K562 (cell line): ENCODE results near the gene CEND1. TPM values are rescaled to one million over a fixed set of nuclear protein-coding genes. Genes with fewer than 3 reads are reported as not detected.

Experiments
- ATF2 ChIP-seq: sonication (generic); formaldehyde crosslinking; IDR thresholded peaks from 2 replicates; pipeline ENCODE4 v1.8.1; 2022; ENCODE audit warnings: missing genetic modification reagents
- CSDE1 ChIP-seq, 2 experiments: fragments of 450-650 bp; IDR thresholded peaks; 2 replicates each; pipeline ENCODE4 v1.6.1; 2016; ENCODE audit warnings: mild to moderate bottlenecking in 1 of 2
- EHMT2 ChIP-seq: fragments of 450-650 bp; IDR thresholded peaks from 2 replicates; pipeline ENCODE4 v1.6.1; 2018; ENCODE audit warnings: antibody characterized with exemption
- EP300 ChIP-seq: IDR thresholded peaks from 2 replicates; pipeline ENCODE4 v1.6.1; 2012; ENCODE audit warnings: low read length, improper control_type of control experiment
- ETS1 ChIP-seq: conservative IDR thresholded peaks from 2 replicates; pipeline ENCODE4 v1.6.1; 2011; ENCODE audit warnings: low read depth, mild to moderate bottlenecking, low read length; ENCODE audit not compliant: control insufficient read depth
- FOXA3 ChIP-seq, 2 experiments: fragments of 450-650 bp in 1 of 2; sonication (generic) in 1 of 2; formaldehyde crosslinking; IDR thresholded peaks in 1 of 2; conservative IDR thresholded peaks in 1 of 2; 2 replicates each; pipeline versions ENCODE4 v1.4.0 to v1.8.0; 2020 to 2022; ENCODE audit warnings: mild to moderate bottlenecking in 2 of 2, missing genetic modification reagents in 1 of 2
- FOXO4 ChIP-seq: fragments of 450-650 bp; formaldehyde crosslinking; IDR thresholded peaks from 2 replicates; pipeline ENCODE4 v1.4.0; 2020; ENCODE audit warnings: mild to moderate bottlenecking, moderate library complexity
- GABPB1 ChIP-seq: sonication (generic); formaldehyde crosslinking; IDR thresholded peaks from 2 replicates; pipeline ENCODE4 v1.8.0; 2022; ENCODE audit warnings: mild to moderate bottlenecking, missing genetic modification reagents
- IRF2 ChIP-seq: sonication (generic); formaldehyde crosslinking; IDR thresholded peaks from 2 replicates; pipeline ENCODE4 v1.8.1; 2022; ENCODE audit warnings: mild to moderate bottlenecking, missing genetic modification reagents
- JUND ChIP-seq, 2 experiments: IDR thresholded peaks; 2 replicates in 1 of 2; 3 replicates in 1 of 2; pipeline ENCODE4 v1.6.1; 2011; ENCODE audit warnings: borderline replicate concordance in 2 of 2, low read depth in 2 of 2, low read length in 2 of 2, improper control_type of control experiment in 1 of 2, missing biosample characterization in 1 of 2, missing genetic modification characterization in 1 of 2, missing genetic modification reagents in 1 of 2
- KLF10 ChIP-seq: fragments of 250-450 bp; sonication (Bioruptor Pico); IDR thresholded peaks from 2 replicates; pipeline ENCODE4 v1.6.1; 2021; ENCODE audit warnings: matching md5 sums
- MTF1 ChIP-seq: fragments of 250-450 bp; sonication (Bioruptor Pico); IDR thresholded peaks from 2 replicates; pipeline ENCODE4 v1.9.0; 2021; ENCODE audit warnings: moderate library complexity, mild to moderate bottlenecking, inconsistent platforms, borderline replicate concordance
- MXI1 ChIP-seq: IDR thresholded peaks from 2 replicates; pipeline ENCODE4 v1.6.1; 2011; ENCODE audit warnings: low read depth, mild to moderate bottlenecking, improper control_type of control experiment, low read length
- NBN ChIP-seq: fragments of 450-650 bp; IDR thresholded peaks from 2 replicates; pipeline ENCODE4 v1.6.1; 2016; ENCODE audit warnings: low read depth, mild to moderate bottlenecking
- SIN3A ChIP-seq, 2 experiments: fragments of 150-350 bp in 1 of 2; IDR thresholded peaks; 2 replicates each; pipeline ENCODE4 v1.6.1; 2011 to 2016; ENCODE audit warnings: borderline replicate concordance in 2 of 2, low read depth in 2 of 2, low read length in 2 of 2, mild to moderate bottlenecking in 2 of 2, moderate library complexity in 2 of 2; ENCODE audit not compliant: control insufficient read depth in 1 of 2
- SRF ChIP-seq, 2 experiments: fragments of 250-450, 450-650 bp in 1 of 2; sonication (Bioruptor Pico) in 1 of 2; sonication (generic) in 1 of 2; formaldehyde crosslinking; IDR thresholded peaks; 2 replicates each; pipeline versions ENCODE4 v1.5.0 to v1.5.1; 2020 to 2022; ENCODE audit warnings: mild to moderate bottlenecking in 1 of 2, missing genetic modification reagents in 1 of 2
- TAF7 ChIP-seq: fragments of 450-650 bp; IDR thresholded peaks from 2 replicates; pipeline ENCODE4 v1.6.1; 2016; ENCODE audit warnings: missing genetic modification characterization, missing compliant biosample characterization
- TGIF2 ChIP-seq: sonication (generic); formaldehyde crosslinking; IDR thresholded peaks from 2 replicates; pipeline ENCODE4 v1.8.1; 2022; ENCODE audit warnings: mild to moderate bottlenecking, missing genetic modification reagents, moderate library complexity
- ZBTB12 ChIP-seq: fragments of 250-450 bp; sonication (Bioruptor Pico); IDR thresholded peaks from 2 replicates; pipeline ENCODE4 v1.4.0; 2020
- ZNF232 ChIP-seq: sonication (generic); formaldehyde crosslinking; IDR thresholded peaks from 2 replicates; pipeline ENCODE4 v1.8.0; 2022; ENCODE audit warnings: mild to moderate bottlenecking, missing genetic modification reagents
- ZNF408 ChIP-seq: fragments of 250-450 bp; sonication (Bioruptor Pico); IDR thresholded peaks from 2 replicates; pipeline ENCODE4 v1.4.0; 2020; ENCODE audit warnings: low read depth, mild to moderate bottlenecking, moderate library complexity
- polyA plus RNA-seq, 8 experiments: library from polyadenylated mRNA; depleted of rRNA in 4 of 8; stranded (reverse) in 5 of 8; unstranded in 3 of 8; fragments of >200 nt; fragmentation: Nextera tagmentation in 2 of 8; fragmentation: Illumina TruSeq in 1 of 8; extraction: Ambion mirVana in 2 of 8; extraction: Trizol in 1 of 8; gene quantifications; 2 replicates each; pipeline versions ENCODE4 v1.2.1 to v1.2.3, GENCODE V29; 2011 to 2014; ENCODE audit warnings: inconsistent platforms in 1 of 8, missing spikeins in 1 of 8
- total RNA-seq, 7 experiments: library from RNA; depleted of rRNA in 6 of 7; stranded (reverse); fragments of >200 nt in 6 of 7; fragmentation: Illumina TruSeq in 2 of 7; extraction: Trizol in 2 of 7; gene quantifications; 2 replicates each; pipeline versions ENCODE4 v1.2.1 to v1.2.3, GENCODE V29; 2011 to 2021; ENCODE audit warnings: low replicate concordance in 1 of 7

CEND1 gene
- total and polyA plus RNA-seq, 9 of the 15 experiments (the other 6 are each of a cell fraction or from before 2014, with no cell fraction given): 0.13 to 0.18 (median 0.16) TPM; not detected in 6

GRCh38 chr11:797296-798092, 7.6 kb upstream of the CEND1 start (continued):
- TF ChIP-seq ZNF408 (no peak), FOXO4 (CRISPR knock-in tag) (no peak), EP300 (no peak), ETS1 (no peak; the same call in 1 of the 2 replicates), CSDE1 (IDR thresholded peaks at IDR 0.05) (no peak), EHMT2 (no peak), NBN (no peak), IRF2 (no peak), JUND (IDR thresholded peaks at IDR 0.05; ENCODE audit: borderline replicate concordance, low read depth, low read length) (no peak), JUND (tag; IDR thresholded peaks at IDR 0.05; ENCODE audit: borderline replicate concordance, low read depth, low read length) (no peak), ZNF232 (CRISPR knock-in tag) (no peak), GABPB1 (CRISPR knock-in tag) (peak; percentile 57; the same call in 1 of the 2 replicates), ATF2 (CRISPR knock-in tag) (no peak), SIN3A (IDR thresholded peaks at IDR 0.05; ENCODE audit: borderline replicate concordance in 2 of 2, control insufficient read depth in 1 of 2, low read depth in 2 of 2, low read length in 2 of 2) (peak; percentile 89 to 94; a peak in 3 of 4 replicates), KLF10 (CRISPR knock-in tag) (no peak), MTF1 (CRISPR knock-in tag) (no peak), MXI1 (peak; percentile 64; the same call in 1 of the 2 replicates), TAF7 (tag) (no peak), ZBTB12 (CRISPR knock-in tag) (no peak), SRF (CRISPR knock-in tag; IDR thresholded peaks at IDR 0.05) (peak in 1 of 2 experiments; percentile 65; a peak in 1 of 4 replicates), TGIF2 (CRISPR knock-in tag) (no peak), FOXA3 (CRISPR knock-in tag; conservative IDR thresholded peaks at IDR 0.05 in 1 of 2, IDR thresholded peaks at IDR 0.05 in 1 of 2) (peak in 1 of 2 experiments; percentile 78; a peak in 2 of 4 replicates)
